ENCODE results near the gene DUSP19. TPM values are rescaled to one million over a fixed set of nuclear protein-coding genes. Genes with fewer than 3 reads are reported as not detected.

The DUSP19 gene
- total RNA-seq, 1 experiment from 2014 or later = 2.9 TPM

GRCh38 chr2:183089192-183089851 is 10.8 kb downstream of the DUSP19 start:
- CTCF ChIA-PET = no interaction called here
- POLR2A ChIA-PET = no interaction called here
- Histone ChIP-seq H4K20me1 (ENCODE audit: insufficient read depth) (no peaks in the 10 kb centered on the region), H3K9me3 (ENCODE audit: control insufficient read depth in 1 of 2, insufficient read depth in 1 of 2, low read depth in 1 of 2, low read length in 2 of 2) (no peaks in the 10 kb centered on the region), H2AFZ (ENCODE audit: low read depth, low read length, poor library complexity, severe bottlenecking) (no peak overlapping the region), H3K36me3 (ENCODE audit: control insufficient read depth in 1 of 2, insufficient read depth in 2 of 2, low read length in 2 of 2) (no peaks in the 10 kb centered on the region), H3K9me2 (ENCODE audit: insufficient read depth) (no peaks in the 10 kb centered on the region), H3K9ac (ENCODE audit: low read length) (no peak overlapping the region), H3K4me1 (ENCODE audit: control insufficient read depth in 1 of 2, insufficient read depth in 2 of 2, low read length in 2 of 2) (no peaks in the 10 kb centered on the region), H3K4me3 (replicated peaks in 1 of 2; ENCODE audit: low read depth in 1 of 2, low read length in 2 of 2) (no peak overlapping the region), H3K27ac (ENCODE audit: low read depth, low read length) (no peak overlapping the region), H3K79me2 (ENCODE audit: insufficient read depth, low read length) (no peaks in the 10 kb centered on the region), H3K4me2 (ENCODE audit: low read length) (no peak overlapping the region), H3K27me3 (ENCODE audit: insufficient read depth, low read length) (no peaks in the 10 kb centered on the region)
- RAD21 ChIA-PET (ENCODE audit: low non-redundant PET in 1 of 2, low total read pairs in 2 of 2, uncharacterized antibody in 2 of 2, unreplicated experiment in 2 of 2) = no interaction called here
- intact Hi-C loops (cut with micrococcal nuclease) = no loop called here
- ATAC-seq (no peak), DNase-seq (ENCODE audit: low read depth, low spot score) (no peak)
- TF ChIP-seq CBX3 (IDR thresholded peaks at IDR 0.05; ENCODE audit: low read depth) (no peak), REST (IDR thresholded peaks at IDR 0.05; ENCODE audit: low read depth) (no peak), YY1 (IDR thresholded peaks at IDR 0.05; ENCODE audit: extremely low read depth, insufficient replicate concordance, low read depth, low read length) (no peak), CEBPB (IDR thresholded peaks at IDR 0.05; ENCODE audit: low read depth) (no peak), TCF7L2 (IDR thresholded peaks at IDR 0.05; ENCODE audit: borderline replicate concordance, extremely low read depth, insufficient read depth, insufficient read length) (no peak), SP1 (IDR thresholded peaks at IDR 0.05; ENCODE audit: low read depth) (no peak), POLR2AphosphoS5 (IDR thresholded peaks at IDR 0.05; ENCODE audit: low read depth, low read length) (no peak), ZNF274 (IDR thresholded peaks at IDR 0.05; ENCODE audit: low read depth, low read length) (no peak), ZFX (IDR thresholded peaks at IDR 0.05) (no peak), SIN3A (IDR thresholded peaks at IDR 0.05; ENCODE audit: low read depth) (no peak), EZH2phosphoT487 (IDR thresholded peaks at IDR 0.05; ENCODE audit: borderline replicate concordance) (no peak), SRF (IDR thresholded peaks at IDR 0.05; ENCODE audit: low read depth) (no peak), MAX (IDR thresholded peaks at IDR 0.05) (no peak), POLR2A (IDR thresholded peaks at IDR 0.05; ENCODE audit: borderline replicate concordance, extremely low read depth, insufficient read depth, insufficient read length) (no peak), JUND (IDR thresholded peaks at IDR 0.05) (no peak)
- TF ChIP-seq, protein P1, sequence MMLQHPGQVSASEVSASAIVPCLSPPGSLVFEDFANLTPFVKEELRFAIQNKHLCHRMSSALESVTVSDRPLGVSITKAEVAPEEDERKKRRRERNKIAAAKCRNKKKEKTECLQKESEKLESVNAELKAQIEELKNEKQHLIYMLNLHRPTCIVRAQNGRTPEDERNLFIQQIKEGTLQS (IDR thresholded peaks at IDR 0.05) = no peak
- BruUV-seq (replicated peaks) = no TSS peak

All from HCT116 (cell line).